Uterus (tissue), 2 donors: ENCODE results near the gene AHNAK.

Experiments used
- CTCF ChIP-seq, 4 experiments: fragments of 200-600 bp in 2 of 4; fragments of 450-650 bp in 2 of 4; sonication (generic) in 2 of 4; IDR thresholded peaks; one replicate each; pipeline ENCODE4 v1.5.1; 2016 to 2019; ENCODE audit warnings: antibody characterized with exemption in 4 of 4, mild to moderate bottlenecking in 2 of 4, moderate library complexity in 1 of 4
- POLR2A ChIP-seq, 2 donors: fragments of 450-650 bp; IDR thresholded peaks; one replicate each; pipeline ENCODE4 v1.6.1; 2016; ENCODE audit warnings: antibody characterized with exemption in 2 of 2, mild to moderate bottlenecking in 1 of 2, moderate library complexity in 1 of 2

DNA sequence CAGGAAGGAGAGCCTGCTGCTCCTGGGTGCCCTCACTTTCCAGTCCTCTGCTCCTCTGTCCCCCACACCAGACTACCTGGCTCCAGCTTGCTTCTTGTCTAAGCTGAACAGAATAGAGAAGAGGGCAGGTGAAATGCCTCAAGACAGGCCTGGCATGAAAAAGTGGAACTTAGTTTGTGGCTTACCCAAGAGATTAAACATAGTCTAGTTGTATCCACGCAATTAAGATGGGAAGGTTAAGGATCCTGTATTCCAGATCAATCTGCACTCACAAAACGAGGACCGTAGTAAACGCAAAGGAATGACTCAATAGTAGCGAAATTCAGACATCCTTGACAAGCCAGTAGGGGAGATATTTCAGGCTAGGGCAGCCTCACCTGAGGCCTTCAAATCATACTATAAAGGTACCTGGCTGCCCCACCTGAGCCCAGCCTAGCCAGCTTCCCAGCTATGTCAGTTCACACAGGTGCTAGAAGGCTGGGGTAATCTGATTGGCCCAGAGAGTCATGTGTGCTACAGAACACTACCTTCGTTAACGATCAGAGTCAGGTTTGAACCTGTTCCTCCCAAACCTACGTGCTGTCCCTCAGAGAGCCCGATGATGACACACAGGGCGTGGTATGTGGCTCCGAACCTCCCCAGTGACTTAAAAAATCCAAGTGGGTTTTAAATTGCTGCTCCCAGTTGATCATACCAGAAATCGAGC, 46.5 kb downstream of the AHNAK start:
- TF ChIP-seq CTCF (IDR thresholded peaks at IDR 0.05) (no peak), POLR2A (IDR thresholded peaks at IDR 0.05) (no peak)
